Skeletal muscle tissue (tissue), 4 donors: ENCODE data around the gene DDX39B. TPM values are rescaled to one million over a fixed set of nuclear protein-coding genes. Genes with fewer than 3 reads are reported as not detected.
"Not testable (repeated sequence)": the region's sequence is repeated elsewhere in the genome, so short reads cannot be mapped to it uniquely, and the experiment has no call there.

ENCODE experiments used
- H3K27ac ChIP-seq: one replicate; pipeline ENCODE4 v1.7.0; 2013; ENCODE audit warnings: mild to moderate bottlenecking, low read depth, low read length, inconsistent platforms
- H3K27me3 ChIP-seq, 3 donors: one replicate each; pipeline ENCODE4 v1.7.0; 2013; ENCODE audit warnings: low read length in 3 of 3; ENCODE audit not compliant: control insufficient read depth in 3 of 3, insufficient read depth in 3 of 3
- H3K36me3 ChIP-seq, 3 donors: one replicate each; pipeline ENCODE4 v1.7.0; 2013; ENCODE audit warnings: low read length in 3 of 3; ENCODE audit not compliant: control insufficient read depth in 3 of 3, insufficient read depth in 3 of 3
- H3K4me1 ChIP-seq, 3 donors: one replicate each; pipeline ENCODE4 v1.7.0; 2013; ENCODE audit warnings: low read length in 3 of 3, mild to moderate bottlenecking in 3 of 3; ENCODE audit not compliant: control insufficient read depth in 3 of 3, insufficient read depth in 3 of 3
- H3K4me3 ChIP-seq, 3 donors: one replicate each; pipeline ENCODE4 v1.7.0; 2013; ENCODE audit warnings: low read length in 3 of 3
- H3K9ac ChIP-seq, 3 donors: one replicate each; pipeline ENCODE4 v1.7.0; 2013; ENCODE audit warnings: low read length in 3 of 3, mild to moderate bottlenecking in 3 of 3, moderate library complexity in 2 of 3, low read depth in 1 of 3
- H3K9me3 ChIP-seq, 3 donors: one replicate each; pipeline ENCODE4 v1.7.0; 2013; ENCODE audit warnings: low read length in 3 of 3; ENCODE audit not compliant: control insufficient read depth in 3 of 3
- total RNA-seq: library from RNA; depleted of rRNA; stranded (reverse); fragments of >200 nt; gene quantifications from one replicate; pipeline ENCODE4 v1.2.3, GENCODE V29; 2014
- donor health status: Osteomylitis.

Gene DDX39B
- total RNA-seq, 1 donor from 2014 or later, result 436 TPM

GRCh38 chr6:31567531-31568370, 25.9 kb upstream of the DDX39B start:
- Histone ChIP-seq H3K4me3 (no peak overlapping the region), H3K27ac (no peak overlapping the region), H3K9me3 (no peaks in the 10 kb centered on the region), H3K9ac (no peak overlapping the region), H3K27me3 (peaks cover 0 to 15% (median 5%) of the 10 kb centered on the region in 3 donors), H3K4me1 (no peaks in the 10 kb centered on the region), H3K36me3 (no peaks in the 10 kb centered on the region)

- no peaks in the 10 kb centered on the region for H3K9me3 ChIP-seq
- no peaks in the 10 kb centered on the region for H3K27me3 ChIP-seq
- H3K4me1 ChIP-seq, result peaks cover 27 to 42% (median 37%) of the 10 kb centered on the region in 3 donors
- H3K36me3 ChIP-seq, result peaks cover 21 to 28% (median 24%) of the 10 kb centered on the region in 3 donors
- peak overlapping the region; percentile 69 for H3K27ac ChIP-seq
- H3K9ac ChIP-seq, result no peak overlapping the region
- no peak overlapping the region for H3K4me3 ChIP-seq
Measured at GRCh38 chr6:31560697-31561058, 18.9 kb upstream of the DDX39B start.

- H3K9me3 ChIP-seq, result no peaks in the 10 kb centered on the region
- H3K36me3 ChIP-seq, result peaks cover 21 to 28% (median 24%) of the 10 kb centered on the region in 3 donors
- H3K4me1 ChIP-seq, result peaks cover 27 to 42% (median 37%) of the 10 kb centered on the region in 3 donors
- H3K27ac ChIP-seq, result peak overlapping the region; percentile 69
- H3K4me3 ChIP-seq, result peak overlapping the region in 1 of 3 donors; percentile 32
- peak overlapping the region in 1 of 3 donors; percentile 62 for H3K9ac ChIP-seq
- no peaks in the 10 kb centered on the region for H3K27me3 ChIP-seq
Measured at GRCh38 chr6:31559958-31560696, 18.3 kb upstream of the DDX39B start.

- H3K27ac ChIP-seq, result peak overlapping the region; percentile 69
- H3K4me3 ChIP-seq, result peak overlapping the region in 2 of 3 donors; percentile 29 to 32
- H3K4me1 ChIP-seq, result peaks cover 27 to 42% (median 37%) of the 10 kb centered on the region in 3 donors
- no peaks in the 10 kb centered on the region for H3K9me3 ChIP-seq
- peaks cover 21 to 28% (median 24%) of the 10 kb centered on the region in 3 donors for H3K36me3 ChIP-seq
- H3K27me3 ChIP-seq, result no peaks in the 10 kb centered on the region
- peak overlapping the region in 1 of 3 donors; percentile 62 for H3K9ac ChIP-seq
Measured at GRCh38 chr6:31559606-31559957, 17.8 kb upstream of the DDX39B start.

- Histone ChIP-seq H3K36me3 (peaks cover 24 to 28% (median 24%) of the 10 kb centered on the region in 3 donors), H3K9ac (peak overlapping the region in 2 of 3 donors; percentile 23 to 45), H3K27me3 (no peaks in the 10 kb centered on the region), H3K9me3 (no peaks in the 10 kb centered on the region), H3K27ac (peak overlapping the region; percentile 69), H3K4me1 (peaks cover 27 to 42% (median 37%) of the 10 kb centered on the region in 3 donors), H3K4me3 (peak overlapping the region in 2 of 3 donors; percentile 4 to 29)
Measured at GRCh38 chr6:31558631-31559500, 17.1 kb upstream of the DDX39B start.

GRCh38 chr6:31558318-31558625, 16.5 kb upstream of the DDX39B start:
- Histone ChIP-seq H3K4me3 (peak overlapping the region in 1 of 3 donors; percentile 29), H3K27ac (peak overlapping the region; percentile 33)

GRCh38 chr6:31557443-31558317, 15.9 kb upstream of the DDX39B start:
- peaks cover 24 to 29% (median 28%) of the 10 kb centered on the region in 3 donors for H3K36me3 ChIP-seq
- H3K4me3 ChIP-seq, result peak overlapping the region in 1 of 3 donors; percentile 6
- peak overlapping the region in 1 of 3 donors; percentile 40 for H3K9ac ChIP-seq
- peaks cover 27 to 42% (median 37%) of the 10 kb centered on the region in 3 donors for H3K4me1 ChIP-seq
- peak overlapping the region; percentile 33 for H3K27ac ChIP-seq
- H3K27me3 ChIP-seq, result no peaks in the 10 kb centered on the region
- no peaks in the 10 kb centered on the region for H3K9me3 ChIP-seq

More at GRCh38 chr6:31558318-31558625, 16.5 kb upstream of the DDX39B start:
- no peaks in the 10 kb centered on the region for H3K9me3 ChIP-seq
- no peaks in the 10 kb centered on the region for H3K27me3 ChIP-seq
- peaks cover 24 to 28% (median 28%) of the 10 kb centered on the region in 3 donors for H3K36me3 ChIP-seq
- H3K9ac ChIP-seq, result peak overlapping the region in 1 of 3 donors; percentile 16
- H3K4me1 ChIP-seq, result peaks cover 27 to 42% (median 37%) of the 10 kb centered on the region in 3 donors

GRCh38 chr6:31556307-31556706, 14.5 kb upstream of the DDX39B start:
- no peak overlapping the region for H3K27ac ChIP-seq
- no peaks in the 10 kb centered on the region for H3K27me3 ChIP-seq
- H3K4me1 ChIP-seq, result peaks cover 27 to 42% (median 37%) of the 10 kb centered on the region in 3 donors
- H3K9me3 ChIP-seq, result no peaks in the 10 kb centered on the region
- H3K4me3 ChIP-seq, result no peak overlapping the region
- peaks cover 24 to 29% (median 29%) of the 10 kb centered on the region in 3 donors for H3K36me3 ChIP-seq
- H3K9ac ChIP-seq, result no peak overlapping the region

- H3K4me1 ChIP-seq, result peaks cover 13 to 24% (median 22%) of the 10 kb centered on the region in 3 donors
- not testable (repeated sequence) for H3K9ac ChIP-seq, H3K9me3 ChIP-seq, H3K27me3 ChIP-seq, H3K27ac ChIP-seq, H3K4me3 ChIP-seq
- H3K36me3 ChIP-seq, result peaks cover 3 to 27% (median 27%) of the 10 kb centered on the region in 3 donors
Measured at GRCh38 chr6:31551371-31551770, 9.6 kb upstream of the DDX39B start.
